Activated CD8-positive, alpha-beta memory T cell treated with anti-CD3 and anti-CD28 coated beads for 36 hours (primary cell): ENCODE results near the gene TMTC2. TPM values are rescaled to one million over a fixed set of nuclear protein-coding genes. Genes with fewer than 3 reads are reported as not detected.
"Not testable (repeated sequence)": the region's sequence is repeated elsewhere in the genome, so short reads cannot be mapped to it uniquely, and the experiment has no call there.

ENCODE experiments used
- CTCF ChIA-PET: fragments of 350-600 bp; sonication (Branson Sonifier 250); formaldehyde crosslinking; loops from one replicate; lab custom pipeline; 2021; ENCODE audit warnings: antibody characterized with exemption; lab: Charles Lee
- POLR2A ChIA-PET: fragments of 350-600 bp; sonication (Branson Sonifier 250); formaldehyde crosslinking; loops from one replicate; lab custom pipeline; 2021; ENCODE audit warnings: antibody characterized with exemption; lab: Charles Lee
- total RNA-seq, 2 experiments: library from RNA; stranded (reverse); gene quantifications; one replicate each; pipeline ENCODE4 v1.2.3, GENCODE V29; 2021

The TMTC2 gene
- total RNA-seq, 2 experiments from 2014 or later = 1.9 to 2.2 TPM

- ChIA-PET POLR2A (no interaction called here), CTCF (interaction anchor here (1.2 kb wide), 1 partner anchor 28 kb away, joined by 3 read pairs; no protein-coding TSS in a partner anchor)
Observed at GRCh38 chr12:82765971-82766705, 79.4 kb downstream of the TMTC2 start.

GRCh38 chr12:82774666-82775065 lies 88.0 kb downstream of the TMTC2 start:
- POLR2A ChIA-PET = no interaction called here
- CTCF ChIA-PET = no interaction called here

GRCh38 chr12:82780517-82780916 lies 93.8 kb downstream of the TMTC2 start:
- CTCF ChIA-PET = no interaction called here
- POLR2A ChIA-PET = no interaction called here

GRCh38 chr12:82781309-82781997 lies 94.7 kb downstream of the TMTC2 start:
- POLR2A ChIA-PET = no interaction called here

GRCh38 chr12:82783435-82783834 lies 96.7 kb downstream of the TMTC2 start:
- CTCF ChIA-PET = no interaction called here
- POLR2A ChIA-PET = no interaction called here

More at GRCh38 chr12:82781309-82781997, 94.7 kb downstream of the TMTC2 start:
- CTCF ChIA-PET = no interaction called here

- POLR2A ChIA-PET = no interaction called here
- CTCF ChIA-PET = no interaction called here
Observed at GRCh38 chr12:82787016-82787415, 100.3 kb downstream of the TMTC2 start.

- POLR2A ChIA-PET = no interaction called here
- CTCF ChIA-PET = interaction anchor here (1.2 kb wide), 1 partner anchor 20 kb away, joined by 3 read pairs; no protein-coding TSS in a partner anchor
Observed at GRCh38 chr12:82788594-82788993, 101.9 kb downstream of the TMTC2 start.

GRCh38 chr12:82789674-82790073 lies 103.0 kb downstream of the TMTC2 start:
- CTCF ChIA-PET = interaction anchor here (1.2 kb wide), 1 partner anchor 21 kb away, joined by 3 read pairs; no protein-coding TSS in a partner anchor
- POLR2A ChIA-PET = no interaction called here

- ChIA-PET CTCF (interaction anchor here (1.0 kb wide), 1 partner anchor 27 kb away, joined by 3 read pairs; no protein-coding TSS in a partner anchor), POLR2A (no interaction called here)
Observed at GRCh38 chr12:82793751-82794281, 107.1 kb downstream of the TMTC2 start.

- CTCF ChIA-PET = no interaction called here
Observed at GRCh38 chr12:82797480-82797879, 110.8 kb downstream of the TMTC2 start.

GRCh38 chr12:82800185-82800584 lies 113.5 kb downstream of the TMTC2 start:
- ChIA-PET CTCF (no interaction called here), POLR2A (no interaction called here)

More at GRCh38 chr12:82797480-82797879, 110.8 kb downstream of the TMTC2 start:
- POLR2A ChIA-PET = no interaction called here

GRCh38 chr12:82801951-82802610 lies 115.4 kb downstream of the TMTC2 start:
- ChIA-PET POLR2A (no interaction called here), CTCF (no interaction called here)

GRCh38 chr12:82803201-82803600 lies 116.5 kb downstream of the TMTC2 start:
- POLR2A ChIA-PET = no interaction called here
- CTCF ChIA-PET = no interaction called here

GRCh38 chr12:82804601-82805000 lies 117.9 kb downstream of the TMTC2 start:
- ChIA-PET CTCF (no interaction called here), POLR2A (no interaction called here)

GRCh38 chr12:82805004-82805403 lies 118.3 kb downstream of the TMTC2 start:
- CTCF ChIA-PET = interaction anchor here (0.7 kb wide), 1 partner anchor 26 kb away, joined by 3 read pairs; no protein-coding TSS in a partner anchor
- POLR2A ChIA-PET = not testable (repeated sequence)

GRCh38 chr12:82805812-82806497 lies 119.2 kb downstream of the TMTC2 start:
- CTCF ChIA-PET = interaction anchor here (0.7 kb wide), 1 partner anchor 27 kb away, joined by 3 read pairs; no protein-coding TSS in a partner anchor
- POLR2A ChIA-PET = no interaction called here

GRCh38 chr12:82807132-82807737 lies 120.5 kb downstream of the TMTC2 start:
- POLR2A ChIA-PET = no interaction called here
- CTCF ChIA-PET = no interaction called here

- CTCF ChIA-PET = no interaction called here
Observed at GRCh38 chr12:82810568-82810967, 123.9 kb downstream of the TMTC2 start.

GRCh38 chr12:82817368-82817767 lies 130.7 kb downstream of the TMTC2 start:
- ChIA-PET POLR2A (no interaction called here), CTCF (no interaction called here)

More at GRCh38 chr12:82810568-82810967, 123.9 kb downstream of the TMTC2 start:
- POLR2A ChIA-PET = no interaction called here
